OCI-LY3 (cell line): ENCODE measurements around the gene CYP1A2.

Source experiments
- H2AFZ ChIP-seq: fragments of 200-600, 300-600 bp; shearing (Covaris generic); 2 replicates; pipeline ENCODE4 v1.6.0; 2014; ENCODE audit warnings: antibody characterized with exemption, low read depth, low read length
- H3K27ac ChIP-seq: fragments of 200-600, 300-600 bp; sonication (generic); 2 replicates; pipeline ENCODE4 v1.5.1; 2014; ENCODE audit warnings: mild to moderate bottlenecking, low read length, moderate library complexity, mixed read lengths
- H3K27me3 ChIP-seq: fragments of 200-600, 300-600 bp; sonication (generic); 2 replicates; pipeline ENCODE4 v1.6.1; 2014; ENCODE audit warnings: low read depth, low read length, mixed read lengths
- H3K36me3 ChIP-seq: fragments of 200-600, 300-600 bp; sonication (generic); replicated peaks from 2 replicates; pipeline ENCODE3; 2014; ENCODE audit warnings: low read depth, low read length, mixed read lengths
- H3K4me1 ChIP-seq: fragments of 300-600, 200-600 bp; sonication (generic); 2 replicates; pipeline ENCODE4 v1.6.1; 2014; ENCODE audit warnings: low read length, mixed read lengths
- H3K4me2 ChIP-seq: fragments of 200-600, 300-600 bp; sonication (generic); 2 replicates; pipeline ENCODE4 v1.6.1; 2014; ENCODE audit warnings: low read length, mixed read lengths
- H3K4me3 ChIP-seq: fragments of 300-600, 200-600 bp; sonication (generic); 2 replicates; pipeline ENCODE4 v1.5.1; 2014; ENCODE audit warnings: antibody characterized with exemption, mild to moderate bottlenecking, low read length, moderate library complexity
- H3K79me2 ChIP-seq: fragments of 300-600, 200-600 bp; shearing (Covaris generic); 2 replicates; pipeline ENCODE4 v1.6.1; 2014; ENCODE audit warnings: mild to moderate bottlenecking, low read length, mixed read lengths
- H3K9ac ChIP-seq: fragments of 300-600, 200-600 bp; shearing (Covaris generic); 2 replicates; pipeline ENCODE4 v1.6.0; 2014; ENCODE audit warnings: mild to moderate bottlenecking, low read length, moderate library complexity
- H3K9me3 ChIP-seq: fragments of 200-600, 300-600 bp; shearing (Covaris generic); 2 replicates; pipeline ENCODE4 v1.6.1; 2014; ENCODE audit warnings: low read length, mixed read lengths; ENCODE audit not compliant: insufficient read depth
- H4K20me1 ChIP-seq: fragments of 200-600, 300-600 bp; sonication (generic); 2 replicates; pipeline ENCODE4 v1.6.1; 2016; ENCODE audit warnings: low read length, mixed read lengths; ENCODE audit not compliant: insufficient read depth
- EZH2phosphoT487 ChIP-seq: fragments of 200-600 bp; shearing (Covaris generic); IDR thresholded peaks from 2 replicates; pipeline ENCODE4 v1.6.1; 2018; ENCODE audit warnings: antibody characterized with exemption, mixed run types, low read depth
- TF ChIP-seq, protein P1 (sequence below): fragments of 200-600, 300-600 bp; sonication (generic); IDR thresholded peaks from 2 replicates; pipeline ENCODE4 v1.5.1; 2014; ENCODE audit warnings: antibody characterized with exemption, low read length, low read depth

CYP1A2 gene

DNA sequence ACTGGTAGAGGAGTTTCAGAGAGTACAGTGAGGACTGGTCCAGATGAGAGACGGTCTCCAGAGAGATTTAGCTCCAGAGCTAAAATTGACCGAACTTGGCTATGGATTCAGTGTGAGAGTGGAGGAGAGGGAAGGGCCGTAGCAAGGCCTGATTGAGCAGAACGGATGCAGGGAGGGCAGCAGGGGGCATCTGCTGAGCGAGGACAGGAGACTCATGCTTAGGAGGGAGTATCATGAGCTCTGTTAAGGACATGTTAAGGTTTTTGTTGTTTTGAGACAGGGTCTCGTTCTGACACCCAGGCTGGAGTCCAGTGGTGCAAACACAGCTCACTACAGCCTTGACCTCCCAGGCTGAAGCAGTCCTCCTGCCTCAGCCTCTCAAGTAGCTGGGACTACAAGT is 56.3 kb downstream of the CYP1A2 start:
- no peak overlapping the region for H3K9ac ChIP-seq
- TF ChIP-seq EZH2phosphoT487, result no peak
- TF ChIP-seq, protein P1, sequence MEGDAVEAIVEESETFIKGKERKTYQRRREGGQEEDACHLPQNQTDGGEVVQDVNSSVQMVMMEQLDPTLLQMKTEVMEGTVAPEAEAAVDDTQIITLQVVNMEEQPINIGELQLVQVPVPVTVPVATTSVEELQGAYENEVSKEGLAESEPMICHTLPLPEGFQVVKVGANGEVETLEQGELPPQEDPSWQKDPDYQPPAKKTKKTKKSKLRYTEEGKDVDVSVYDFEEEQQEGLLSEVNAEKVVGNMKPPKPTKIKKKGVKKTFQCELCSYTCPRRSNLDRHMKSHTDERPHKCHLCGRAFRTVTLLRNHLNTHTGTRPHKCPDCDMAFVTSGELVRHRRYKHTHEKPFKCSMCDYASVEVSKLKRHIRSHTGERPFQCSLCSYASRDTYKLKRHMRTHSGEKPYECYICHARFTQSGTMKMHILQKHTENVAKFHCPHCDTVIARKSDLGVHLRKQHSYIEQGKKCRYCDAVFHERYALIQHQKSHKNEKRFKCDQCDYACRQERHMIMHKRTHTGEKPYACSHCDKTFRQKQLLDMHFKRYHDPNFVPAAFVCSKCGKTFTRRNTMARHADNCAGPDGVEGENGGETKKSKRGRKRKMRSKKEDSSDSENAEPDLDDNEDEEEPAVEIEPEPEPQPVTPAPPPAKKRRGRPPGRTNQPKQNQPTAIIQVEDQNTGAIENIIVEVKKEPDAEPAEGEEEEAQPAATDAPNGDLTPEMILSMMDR, result no peak
- H3K4me2 ChIP-seq, result no peak overlapping the region
- H3K4me1 ChIP-seq, result peaks cover 15% of the 10 kb centered on the region
- no peak overlapping the region for H2AFZ ChIP-seq
- no peak overlapping the region for H3K4me3 ChIP-seq
- H3K27ac ChIP-seq, result no peak overlapping the region
- no peaks in the 10 kb centered on the region for H3K27me3 ChIP-seq
- peaks cover 49% of the 10 kb centered on the region for H3K36me3 ChIP-seq
- H4K20me1 ChIP-seq, result peaks cover 42% of the 10 kb centered on the region
- peaks cover 19% of the 10 kb centered on the region for H3K79me2 ChIP-seq
- no peaks in the 10 kb centered on the region for H3K9me3 ChIP-seq
